GM10248 (cell line): ENCODE measurements around the gene DISC1.
"Not testable (repeated sequence)": the region's sequence is repeated elsewhere in the genome, so short reads cannot be mapped to it uniquely, and the experiment has no call there.

Experiments used
- CTCF ChIA-PET: fragments of 300-600 bp; sonication (Branson Sonifier 250); formaldehyde crosslinking; extraction: SDS; loops from one replicate; lab custom pipeline; 2021; ENCODE audit warnings: antibody characterized with exemption; lab: Yijun Ruan, JAX
- POLR2A ChIA-PET: fragments of 350-650 bp; sonication (Branson Sonifier 250); formaldehyde crosslinking; extraction: SDS; loops from one replicate; lab custom pipeline; 2020; ENCODE audit warnings: antibody characterized with exemption; lab: Yijun Ruan, JAX
- DNase-seq: peaks from one replicate; pipeline ENCODE4 v3.0.0; 2012; ENCODE audit errors: extremely low spot score
- TF ChIP-seq, protein P1 (sequence below): IDR thresholded peaks from 2 replicates; pipeline ENCODE4 v1.5.1; 2012; ENCODE audit warnings: mild to moderate bottlenecking, low read depth; ENCODE audit errors: extremely low read depth, missing control alignments, control extremely low read depth

Gene DISC1

GRCh38 chr1:231899046-231899445 is 272.5 kb downstream of the DISC1 start:
- no peak for DNase-seq
- CTCF ChIA-PET = no interaction called here
- POLR2A ChIA-PET = no interaction called here
- TF ChIP-seq, protein P1, sequence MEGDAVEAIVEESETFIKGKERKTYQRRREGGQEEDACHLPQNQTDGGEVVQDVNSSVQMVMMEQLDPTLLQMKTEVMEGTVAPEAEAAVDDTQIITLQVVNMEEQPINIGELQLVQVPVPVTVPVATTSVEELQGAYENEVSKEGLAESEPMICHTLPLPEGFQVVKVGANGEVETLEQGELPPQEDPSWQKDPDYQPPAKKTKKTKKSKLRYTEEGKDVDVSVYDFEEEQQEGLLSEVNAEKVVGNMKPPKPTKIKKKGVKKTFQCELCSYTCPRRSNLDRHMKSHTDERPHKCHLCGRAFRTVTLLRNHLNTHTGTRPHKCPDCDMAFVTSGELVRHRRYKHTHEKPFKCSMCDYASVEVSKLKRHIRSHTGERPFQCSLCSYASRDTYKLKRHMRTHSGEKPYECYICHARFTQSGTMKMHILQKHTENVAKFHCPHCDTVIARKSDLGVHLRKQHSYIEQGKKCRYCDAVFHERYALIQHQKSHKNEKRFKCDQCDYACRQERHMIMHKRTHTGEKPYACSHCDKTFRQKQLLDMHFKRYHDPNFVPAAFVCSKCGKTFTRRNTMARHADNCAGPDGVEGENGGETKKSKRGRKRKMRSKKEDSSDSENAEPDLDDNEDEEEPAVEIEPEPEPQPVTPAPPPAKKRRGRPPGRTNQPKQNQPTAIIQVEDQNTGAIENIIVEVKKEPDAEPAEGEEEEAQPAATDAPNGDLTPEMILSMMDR = no peak

- DNase-seq = no peak
- ChIA-PET CTCF (interaction anchor here (0.8 kb wide), 1 partner anchor 9 kb away, joined by 3 read pairs; no protein-coding TSS in a partner anchor), POLR2A (no interaction called here)
- TF ChIP-seq, protein P1 = no peak
Measured at GRCh38 chr1:231899713-231900435, 273.3 kb downstream of the DISC1 start.

GRCh38 chr1:231903586-231904081 is 277.0 kb downstream of the DISC1 start:
- ChIA-PET POLR2A (interaction anchor here (0.6 kb wide), 1 partner anchor 32 kb away, joined by 4 read pairs; no protein-coding TSS in a partner anchor), CTCF (no interaction called here)
- TF ChIP-seq, protein P1 = no peak
- no peak for DNase-seq

- CTCF ChIA-PET, DNase-seq, POLR2A ChIA-PET: not testable (repeated sequence)
Measured at GRCh38 chr1:231907310-231907709, 280.7 kb downstream of the DISC1 start.

DNA sequence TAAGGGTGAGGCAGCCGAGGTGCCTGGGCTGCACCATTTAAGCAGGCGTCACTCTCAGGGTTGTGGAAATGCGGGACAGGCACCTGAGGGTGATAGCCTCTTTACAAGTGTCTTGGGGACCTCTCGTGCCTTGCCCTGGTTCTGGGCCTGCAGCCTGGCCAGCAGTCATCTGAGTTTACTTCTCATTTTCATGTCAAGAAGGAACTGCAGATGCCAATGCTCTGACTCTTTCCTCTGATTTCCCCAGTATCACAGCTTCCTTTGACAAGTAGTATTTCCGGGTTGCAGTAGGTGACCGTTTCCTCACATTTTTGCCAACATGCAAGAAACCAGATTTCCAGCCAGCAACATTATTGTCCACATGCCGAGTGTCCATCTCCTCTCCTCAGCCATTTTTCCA is 286.9 kb downstream of the DISC1 start:
- ChIA-PET POLR2A (no interaction called here), CTCF (interaction anchor here (1.5 kb wide), 1 partner anchor 46 kb away, joined by 3 read pairs; no protein-coding TSS in a partner anchor)
- DNase-seq = no peak
- TF ChIP-seq, protein P1 = no peak

DNA sequence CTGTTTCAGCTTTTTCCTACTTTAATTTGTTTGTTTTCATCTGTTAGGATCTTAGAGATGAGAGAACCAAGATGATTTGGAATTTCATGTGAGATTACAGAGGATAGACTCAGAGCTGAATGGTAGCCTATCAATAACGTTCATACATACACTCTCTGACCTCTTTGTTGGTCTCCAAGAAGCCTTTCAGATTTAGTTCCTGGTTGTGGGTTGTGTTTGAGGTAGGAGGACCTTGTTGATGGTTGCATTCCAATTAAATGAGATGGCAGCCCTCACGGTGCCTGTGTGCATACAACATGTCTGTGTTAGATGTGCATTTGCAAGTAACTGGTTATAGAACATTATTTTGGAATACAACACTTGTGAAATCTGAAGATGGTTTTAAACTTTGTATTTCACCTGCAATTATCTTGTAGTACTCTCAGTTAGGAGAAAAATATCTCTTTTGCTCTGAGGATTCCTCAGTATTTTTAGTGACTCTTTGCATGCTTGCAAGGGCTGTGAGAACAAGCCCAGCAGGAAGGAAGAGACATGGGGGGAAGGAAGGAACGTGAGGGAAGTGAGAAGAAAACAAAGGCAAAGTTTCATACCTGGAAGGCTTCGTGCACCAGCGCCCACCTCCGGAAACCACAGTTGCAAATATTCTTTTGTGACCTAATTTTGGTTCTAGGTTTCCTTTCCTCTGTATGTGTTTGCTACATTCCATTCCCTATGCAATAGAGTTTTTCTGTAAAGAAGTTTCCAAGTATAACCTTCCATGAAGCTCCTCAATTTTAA is 291.8 kb downstream of the DISC1 start:
- POLR2A ChIA-PET = no interaction called here
- TF ChIP-seq, protein P1 = no peak
- CTCF ChIA-PET = no interaction called here
- no peak for DNase-seq
